ENCODE data around the gene UPK1A. TPM values are rescaled to one million over a fixed set of nuclear protein-coding genes. Genes with fewer than 3 reads are reported as not detected.
"Not testable (repeated sequence)": the region's sequence is repeated elsewhere in the genome, so short reads cannot be mapped to it uniquely, and the experiment has no call there.

The UPK1A gene
- polyA plus RNA-seq, 2 donors: 10.7 to 11.5 TPM

DNA sequence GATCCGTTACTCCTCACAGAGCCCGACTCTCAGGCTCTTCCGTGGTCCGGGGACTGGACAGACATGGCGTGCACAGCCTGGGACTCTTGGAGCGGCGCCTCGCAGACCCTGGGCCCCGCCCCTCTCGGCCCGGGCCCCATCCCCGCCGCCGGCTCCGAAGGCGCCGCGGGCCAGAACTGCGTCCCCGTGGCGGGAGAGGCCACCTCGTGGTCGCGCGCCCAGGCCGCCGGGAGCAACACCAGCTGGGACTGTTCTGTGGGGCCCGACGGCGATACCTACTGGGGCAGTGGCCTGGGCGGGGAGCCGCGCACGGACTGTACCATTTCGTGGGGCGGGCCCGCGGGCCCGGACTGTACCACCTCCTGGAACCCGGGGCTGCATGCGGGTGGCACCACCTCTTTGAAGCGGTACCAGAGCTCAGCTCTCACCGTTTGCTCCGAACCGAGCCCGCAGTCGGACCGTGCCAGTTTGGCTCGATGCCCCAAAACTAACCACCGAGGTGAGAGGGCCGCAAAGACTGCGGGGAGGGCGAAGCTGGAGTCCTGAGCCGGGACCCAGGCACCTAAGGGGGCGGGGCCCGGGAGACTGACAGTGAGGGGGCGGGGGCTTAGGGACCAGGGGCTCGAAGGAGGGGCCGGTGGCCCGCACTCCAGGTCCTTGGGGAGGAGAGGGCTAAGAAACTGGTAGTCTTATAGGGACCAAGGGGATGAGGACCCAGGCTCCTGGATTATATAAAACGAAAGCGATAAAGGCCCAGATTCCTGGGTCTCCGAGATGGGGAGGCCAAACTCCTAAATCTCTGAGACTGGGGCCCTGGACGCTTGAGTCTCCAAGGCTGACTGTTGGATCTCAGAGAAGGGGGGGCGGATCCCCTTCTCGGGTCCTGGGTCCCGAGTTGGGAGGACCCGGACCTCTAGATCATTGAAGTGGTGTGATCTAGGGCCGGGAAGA is 22.8 kb upstream of the UPK1A start:
- WGBS, 2 donors: 0% methylated on average over 62 to 69 of the region's 69 CpGs
- Histone ChIP-seq H3K9me3 (ENCODE audit: control insufficient read depth in 2 of 2, insufficient read depth in 1 of 2, low read depth in 1 of 2, low read length in 1 of 2) (no peaks in the 10 kb centered on the region), H3K4me3 (ENCODE audit: low read depth in 1 of 2, low read length in 2 of 2) (peak overlapping the region; percentile 63 to 81), H3K4me1 (ENCODE audit: control insufficient read depth in 2 of 2, insufficient read depth in 2 of 2, low read length in 1 of 2) (peaks cover 3 to 10% of the 10 kb centered on the region in 2 donors), H3K27me3 (ENCODE audit: control insufficient read depth in 1 of 2, insufficient read depth in 2 of 2, low read length in 2 of 2) (no peaks in the 10 kb centered on the region), H3K36me3 (ENCODE audit: control insufficient read depth in 2 of 2, insufficient read depth in 2 of 2, low read length in 1 of 2) (no peaks in the 10 kb centered on the region), H3K27ac (ENCODE audit: low read depth in 2 of 2, low read length in 1 of 2) (peak overlapping the region; percentile 93 to 98)

DNA sequence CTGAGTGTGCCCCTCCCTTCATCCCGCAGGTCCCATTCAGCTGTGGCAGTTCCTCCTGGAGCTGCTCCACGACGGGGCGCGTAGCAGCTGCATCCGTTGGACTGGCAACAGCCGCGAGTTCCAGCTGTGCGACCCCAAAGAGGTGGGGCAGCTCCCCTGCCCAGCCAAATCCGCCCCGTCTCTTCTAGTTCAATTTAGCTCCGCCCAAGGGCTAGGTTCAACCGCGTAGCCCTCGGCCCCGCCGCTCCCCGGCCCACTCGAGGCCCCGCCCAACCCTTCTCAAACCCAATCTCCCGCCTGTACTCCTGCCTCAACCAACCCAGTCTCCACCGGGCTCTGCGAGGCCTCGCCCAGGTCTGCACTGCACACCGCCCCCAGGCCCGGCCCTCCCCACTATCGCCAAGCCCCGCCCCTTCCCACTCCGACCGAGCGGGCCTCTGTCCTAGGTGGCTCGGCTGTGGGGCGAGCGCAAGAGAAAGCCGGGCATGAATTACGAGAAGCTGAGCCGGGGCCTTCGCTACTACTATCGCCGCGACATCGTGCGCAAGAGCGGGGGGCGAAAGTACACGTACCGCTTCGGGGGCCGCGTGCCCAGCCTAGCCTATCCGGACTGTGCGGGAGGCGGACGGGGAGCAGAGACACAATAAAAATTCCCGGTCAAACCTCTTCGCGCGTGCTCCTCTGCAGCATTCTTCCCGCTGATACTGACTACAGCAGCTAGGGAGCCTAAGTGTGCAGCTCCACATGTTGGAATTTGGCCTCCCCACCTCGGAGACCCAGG is 21.9 kb upstream of the UPK1A start:
- Histone ChIP-seq H3K4me1 (ENCODE audit: control insufficient read depth in 2 of 2, insufficient read depth in 2 of 2, low read length in 1 of 2) (peaks cover 3 to 8% of the 10 kb centered on the region in 2 donors), H3K27me3 (ENCODE audit: control insufficient read depth in 1 of 2, insufficient read depth in 2 of 2, low read length in 2 of 2) (no peaks in the 10 kb centered on the region), H3K27ac (ENCODE audit: low read depth in 2 of 2, low read length in 1 of 2) (peak overlapping the region; percentile 93 to 98), H3K36me3 (ENCODE audit: control insufficient read depth in 2 of 2, insufficient read depth in 2 of 2, low read length in 1 of 2) (no peaks in the 10 kb centered on the region), H3K4me3 (ENCODE audit: low read depth in 1 of 2, low read length in 2 of 2) (peak overlapping the region; percentile 63 to 81), H3K9me3 (ENCODE audit: control insufficient read depth in 2 of 2, insufficient read depth in 1 of 2, low read depth in 1 of 2, low read length in 1 of 2) (no peaks in the 10 kb centered on the region)
- WGBS, 2 donors: 0 to 1% methylated on average over 60 of the region's 60 CpGs

DNA sequence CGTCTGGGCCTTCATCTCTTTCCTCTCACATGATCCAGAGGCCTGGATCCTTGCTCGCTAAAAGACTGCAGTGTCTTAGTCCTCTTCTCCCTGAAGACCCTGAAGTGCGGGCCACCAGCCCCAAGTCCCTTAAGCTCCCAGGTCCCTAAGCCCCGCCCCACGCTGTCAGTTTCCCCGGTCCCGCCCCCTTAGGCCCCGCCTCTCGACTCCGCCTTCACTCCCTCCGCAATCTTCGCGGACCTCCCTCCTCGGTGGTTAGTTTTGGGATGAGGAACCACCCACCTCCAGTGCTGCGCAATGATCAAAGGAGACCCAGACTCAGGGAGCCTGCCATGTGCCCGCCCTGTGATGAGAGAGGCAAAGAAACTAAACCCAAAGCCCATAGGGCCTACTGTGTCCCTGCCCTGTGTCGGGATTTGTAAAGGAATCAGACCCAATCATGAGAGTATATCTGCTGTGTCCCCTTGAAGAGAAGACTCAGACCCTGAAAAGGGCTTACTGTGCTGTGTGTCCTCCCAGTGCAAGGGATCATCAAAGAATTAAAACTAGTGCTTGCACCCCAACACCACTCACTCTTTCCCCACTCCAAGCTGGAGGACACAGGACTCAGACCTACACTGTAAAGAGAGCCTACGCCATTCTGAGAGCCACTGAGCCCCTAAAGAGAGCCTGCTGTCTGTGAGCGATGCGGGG is 21.2 kb upstream of the UPK1A start:
- Histone ChIP-seq H3K27ac (ENCODE audit: low read depth in 2 of 2, low read length in 1 of 2) (peak overlapping the region; percentile 93 to 98), H3K4me3 (ENCODE audit: low read depth in 1 of 2, low read length in 2 of 2) (peak overlapping the region; percentile 63 to 81), H3K36me3 (ENCODE audit: control insufficient read depth in 2 of 2, insufficient read depth in 2 of 2, low read length in 1 of 2) (no peaks in the 10 kb centered on the region), H3K9me3 (ENCODE audit: control insufficient read depth in 2 of 2, insufficient read depth in 1 of 2, low read depth in 1 of 2, low read length in 1 of 2) (no peaks in the 10 kb centered on the region), H3K27me3 (ENCODE audit: control insufficient read depth in 1 of 2, insufficient read depth in 2 of 2, low read length in 2 of 2) (no peaks in the 10 kb centered on the region), H3K4me1 (ENCODE audit: control insufficient read depth in 2 of 2, insufficient read depth in 2 of 2, low read length in 1 of 2) (peaks cover 3 to 8% of the 10 kb centered on the region in 2 donors)
- WGBS, 2 donors: 17 to 18% methylated on average over 20 of the region's 20 CpGs

DNA sequence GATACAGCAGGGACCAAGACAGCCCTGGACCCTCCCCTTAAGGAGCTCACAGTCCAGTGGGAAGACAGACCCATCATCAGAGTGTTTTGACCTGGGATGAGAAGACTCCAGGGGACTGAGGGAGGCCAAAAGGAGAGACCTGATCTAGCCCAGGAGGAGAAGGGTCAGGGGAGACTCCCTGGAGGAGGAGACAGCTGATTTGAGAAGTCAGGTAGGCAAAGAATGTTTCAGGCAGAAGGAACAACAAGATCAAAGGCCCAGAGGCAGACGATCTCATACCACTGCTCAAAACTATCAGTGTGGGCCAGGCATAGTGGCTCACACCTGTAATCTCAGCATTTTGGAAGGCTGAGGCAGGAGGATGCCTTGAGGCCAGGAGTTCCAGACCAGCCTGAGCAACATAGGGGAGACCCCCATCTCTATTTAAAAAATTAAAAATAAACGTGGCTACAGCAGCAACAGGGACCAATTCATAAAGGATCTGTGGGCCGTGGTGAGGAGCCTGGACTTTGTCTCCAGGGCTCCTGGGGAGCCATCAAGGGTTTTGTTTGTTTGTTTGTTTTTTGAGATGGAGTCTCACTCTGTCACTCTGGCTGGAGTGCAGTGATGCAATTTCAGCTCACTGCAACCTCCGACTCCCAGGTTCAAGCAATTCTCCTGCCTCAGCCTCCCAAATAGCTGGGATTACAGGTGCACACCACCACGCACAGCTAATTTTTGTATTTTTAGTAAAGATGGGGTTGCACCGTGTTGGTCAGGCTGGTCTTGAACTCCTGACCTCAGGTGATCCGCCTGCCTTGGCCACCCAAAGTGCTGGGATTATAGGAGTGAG is 20.4 kb upstream of the UPK1A start:
- Histone ChIP-seq H3K27me3 (ENCODE audit: control insufficient read depth in 1 of 2, insufficient read depth in 2 of 2, low read length in 2 of 2) (no peaks in the 10 kb centered on the region), H3K9me3 (ENCODE audit: control insufficient read depth in 2 of 2, insufficient read depth in 1 of 2, low read depth in 1 of 2, low read length in 1 of 2) (no peaks in the 10 kb centered on the region), H3K4me3 (ENCODE audit: low read depth in 1 of 2, low read length in 2 of 2) (no peak overlapping the region), H3K36me3 (ENCODE audit: control insufficient read depth in 2 of 2, insufficient read depth in 2 of 2, low read length in 1 of 2) (peaks cover 0 to 2% of the 10 kb centered on the region in 2 donors), H3K4me1 (ENCODE audit: control insufficient read depth in 2 of 2, insufficient read depth in 2 of 2, low read length in 1 of 2) (peaks cover 3 to 8% of the 10 kb centered on the region in 2 donors), H3K27ac (ENCODE audit: low read depth in 2 of 2, low read length in 1 of 2) (no peak overlapping the region)
- WGBS, 2 donors: 75 to 82% methylated on average over 7 of the region's 7 CpGs

DNA sequence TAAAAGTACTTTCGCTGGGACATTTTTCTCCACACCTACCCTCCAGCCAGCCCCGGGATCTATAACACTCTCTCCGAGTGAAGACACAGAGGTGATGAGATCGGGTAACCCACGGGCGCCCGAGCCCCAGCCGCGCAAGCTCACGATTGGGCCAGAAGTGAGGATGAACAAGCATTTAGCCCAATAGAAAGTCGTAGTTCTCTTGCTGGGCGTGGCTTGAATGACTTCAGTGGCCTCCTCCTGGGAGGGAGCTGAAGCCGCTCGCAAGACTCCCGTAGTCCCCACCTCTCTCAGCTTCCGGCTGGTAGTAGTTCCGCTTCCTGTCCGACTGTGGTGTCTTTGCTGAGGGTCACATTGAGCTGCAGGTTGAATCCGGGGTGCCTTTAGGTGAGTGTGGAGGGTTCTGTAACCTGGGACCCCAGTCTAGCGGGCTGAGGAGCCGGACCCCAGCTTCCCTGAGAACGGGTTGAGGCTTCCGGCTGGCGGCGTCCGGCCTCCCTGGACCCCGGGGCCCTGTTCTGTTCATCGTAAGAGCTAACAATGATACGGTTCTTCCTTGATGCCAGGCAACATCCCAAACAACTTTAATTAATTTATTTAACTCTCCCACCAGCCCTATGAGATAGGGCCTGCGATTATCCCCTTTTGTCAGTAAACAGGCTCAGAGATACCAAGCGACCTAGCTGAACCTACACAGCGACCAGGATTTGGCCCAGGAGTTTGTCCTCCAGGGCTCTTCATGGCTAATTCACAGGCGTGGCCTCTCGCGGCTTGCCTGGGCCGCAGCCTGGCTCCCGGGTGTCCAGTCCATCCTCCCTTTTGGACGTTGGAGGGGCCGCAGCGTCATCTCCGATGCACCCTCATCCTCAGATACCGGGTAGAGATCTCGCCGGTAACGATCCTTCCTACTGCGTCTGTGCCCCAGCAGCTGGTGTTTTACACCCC is 18.0 kb upstream of the UPK1A start, which contains the start of gene COX6B1:
Gene COX6B1 (plus strand): TSS at position 307 of the 945 bp plus-strand sequence. CDS start 2,921 bp downstream, outside the sequence.
- Histone ChIP-seq H3K27ac (ENCODE audit: low read depth in 2 of 2, low read length in 1 of 2) (peak within 1 kb of the TSS; percentile 85 to 86), H3K9me3 (ENCODE audit: control insufficient read depth in 2 of 2, insufficient read depth in 1 of 2, low read depth in 1 of 2, low read length in 1 of 2) (no peaks in the 10 kb centered on the region), H3K4me3 (ENCODE audit: low read depth in 1 of 2, low read length in 2 of 2) (peak within 1 kb of the TSS; percentile 73 to 77), H3K27me3 (ENCODE audit: control insufficient read depth in 1 of 2, insufficient read depth in 2 of 2, low read length in 2 of 2) (no peaks in the 10 kb centered on the region), H3K36me3 (ENCODE audit: control insufficient read depth in 2 of 2, insufficient read depth in 2 of 2, low read length in 1 of 2) (peaks cover 0 to 3% of the 10 kb centered on the region in 2 donors), H3K4me1 (ENCODE audit: control insufficient read depth in 2 of 2, insufficient read depth in 2 of 2, low read length in 1 of 2) (no peaks in the 10 kb centered on the region)
- WGBS, 2 donors: 0 to 1% methylated on average over 46 of the region's 46 CpGs

DNA sequence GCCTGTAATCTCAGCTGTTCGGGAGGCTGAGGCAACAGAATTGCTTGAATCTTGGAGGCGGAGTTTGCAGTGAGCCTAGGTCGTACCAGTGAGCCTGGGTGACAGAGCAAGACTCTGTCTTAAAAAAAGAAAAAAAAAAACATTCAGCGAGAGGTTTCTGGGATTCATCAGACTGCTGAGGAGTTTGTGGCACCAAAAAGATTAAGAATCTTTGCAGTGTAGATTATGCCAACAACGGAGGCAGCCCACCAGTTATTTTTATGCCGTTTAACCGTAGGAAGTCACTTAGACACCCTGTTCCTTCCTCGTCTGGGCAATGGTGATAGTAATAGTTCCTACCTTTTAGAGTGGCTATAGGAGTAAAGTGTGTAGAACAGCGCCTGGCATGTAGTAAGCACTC is 15.7 kb upstream of the UPK1A start:
- 76 to 78% methylated on average over 9 of the region's 9 CpGs for WGBS, 2 donors
- no peak overlapping the region for H3K27ac ChIP-seq (ENCODE audit: low read depth in 2 of 2, low read length in 1 of 2)
- H3K4me3 ChIP-seq (ENCODE audit: low read depth in 1 of 2, low read length in 2 of 2): no peak overlapping the region
- H3K36me3 ChIP-seq (ENCODE audit: control insufficient read depth in 2 of 2, insufficient read depth in 2 of 2, low read length in 1 of 2): peaks cover 6 to 12% of the 10 kb centered on the region in 2 donors
- no peaks in the 10 kb centered on the region for H3K27me3 ChIP-seq (ENCODE audit: control insufficient read depth in 1 of 2, insufficient read depth in 2 of 2, low read length in 2 of 2)
- no peaks in the 10 kb centered on the region for H3K4me1 ChIP-seq (ENCODE audit: control insufficient read depth in 2 of 2, insufficient read depth in 2 of 2, low read length in 1 of 2)
- H3K9me3 ChIP-seq (ENCODE audit: control insufficient read depth in 2 of 2, insufficient read depth in 1 of 2, low read depth in 1 of 2, low read length in 1 of 2): no peaks in the 10 kb centered on the region

DNA sequence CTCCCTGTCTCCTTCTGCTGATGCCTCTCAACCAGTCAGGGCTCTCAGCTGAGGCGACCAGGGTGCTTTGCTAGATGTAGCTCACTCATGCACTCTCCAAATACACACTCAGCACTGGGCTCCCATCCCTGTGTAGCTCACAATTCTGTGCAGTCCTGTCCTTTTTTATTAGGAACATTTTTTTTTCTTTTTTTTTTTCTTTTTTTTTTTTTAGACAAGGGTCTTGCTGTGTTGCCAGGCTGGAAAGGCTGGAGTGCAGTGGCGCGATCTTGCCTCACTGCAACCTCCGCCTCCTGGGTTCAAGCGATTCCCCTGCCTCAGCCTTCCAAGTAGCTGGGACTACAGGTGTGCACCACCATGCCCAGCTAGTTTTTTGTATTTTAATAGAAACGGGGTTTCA is 11.5 kb upstream of the UPK1A start:
- H3K27me3 ChIP-seq (ENCODE audit: control insufficient read depth in 1 of 2, insufficient read depth in 2 of 2, low read length in 2 of 2); H3K4me1 ChIP-seq (ENCODE audit: control insufficient read depth in 2 of 2, insufficient read depth in 2 of 2, low read length in 1 of 2); H3K4me3 ChIP-seq (ENCODE audit: low read depth in 1 of 2, low read length in 2 of 2); H3K9me3 ChIP-seq (ENCODE audit: control insufficient read depth in 2 of 2, insufficient read depth in 1 of 2, low read depth in 1 of 2, low read length in 1 of 2); H3K27ac ChIP-seq (ENCODE audit: low read depth in 2 of 2, low read length in 1 of 2): not testable (repeated sequence)
- WGBS, 2 donors: 94 to 98% methylated on average over 6 of the region's 6 CpGs
- H3K36me3 ChIP-seq (ENCODE audit: control insufficient read depth in 2 of 2, insufficient read depth in 2 of 2, low read length in 1 of 2): peaks cover 16 to 26% of the 10 kb centered on the region in 2 donors

DNA sequence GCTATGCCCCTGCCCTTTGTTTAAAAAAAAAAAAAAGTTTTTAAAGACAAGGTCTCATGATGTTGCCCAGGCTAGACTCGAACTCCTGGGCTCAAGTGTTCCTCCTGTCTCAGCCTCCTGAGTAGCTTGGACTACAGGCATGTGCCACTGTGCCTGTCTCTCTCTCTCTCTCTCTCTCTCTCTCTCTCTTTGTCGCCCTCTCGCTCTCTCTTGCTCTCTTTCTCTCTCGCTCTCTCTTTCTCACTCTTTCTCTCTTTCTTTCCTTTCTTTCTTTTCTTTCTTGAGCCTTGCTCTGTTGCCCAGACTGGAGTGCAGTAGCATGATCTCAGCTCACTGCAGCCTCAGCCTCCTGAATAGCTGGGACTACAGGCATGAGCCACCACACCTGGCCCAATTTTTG is 10.7 kb upstream of the UPK1A start:
- peaks cover 16 to 26% of the 10 kb centered on the region in 2 donors for H3K36me3 ChIP-seq (ENCODE audit: control insufficient read depth in 2 of 2, insufficient read depth in 2 of 2, low read length in 1 of 2)
- H3K4me1 ChIP-seq (ENCODE audit: control insufficient read depth in 2 of 2, insufficient read depth in 2 of 2, low read length in 1 of 2): no peaks in the 10 kb centered on the region
- H3K4me3 ChIP-seq (ENCODE audit: low read depth in 1 of 2, low read length in 2 of 2): no peak overlapping the region
- 97 to 100% methylated on average over 4 of the region's 4 CpGs for WGBS, 2 donors
- no peaks in the 10 kb centered on the region for H3K9me3 ChIP-seq (ENCODE audit: control insufficient read depth in 2 of 2, insufficient read depth in 1 of 2, low read depth in 1 of 2, low read length in 1 of 2)
- H3K27me3 ChIP-seq (ENCODE audit: control insufficient read depth in 1 of 2, insufficient read depth in 2 of 2, low read length in 2 of 2): no peaks in the 10 kb centered on the region
- H3K27ac ChIP-seq (ENCODE audit: low read depth in 2 of 2, low read length in 1 of 2): no peak overlapping the region

All from esophagus (tissue), 2 donors.